Glutamatergic neuron (in vitro differentiated cells): Measurements from ENCODE around the gene PSORS1C1. TPM values are rescaled to one million over a fixed set of nuclear protein-coding genes. Genes with fewer than 3 reads are reported as not detected.

Source experiments
- DNase-seq: peaks from one replicate; pipeline ENCODE4 v3.0.0; 2022
- H3K27ac Mint-ChIP-seq: one replicate; pipeline ENCODE4 v1.8.0; 2020; ENCODE audit warnings: mild to moderate bottlenecking, mixed read lengths, inconsistent platforms; ENCODE audit not compliant: unreplicated experiment
- H3K27me3 Mint-ChIP-seq: one replicate; pipeline ENCODE4 v1.8.0; 2020; ENCODE audit warnings: mild to moderate bottlenecking, moderate library complexity, mixed read lengths, inconsistent platforms; ENCODE audit not compliant: unreplicated experiment
- H3K36me3 Mint-ChIP-seq: one replicate; pipeline ENCODE4 v1.8.0; 2020; ENCODE audit warnings: mild to moderate bottlenecking, mixed read lengths, inconsistent platforms; ENCODE audit not compliant: unreplicated experiment
- H3K4me1 Mint-ChIP-seq: one replicate; pipeline ENCODE4 v1.8.0; 2020; ENCODE audit warnings: mild to moderate bottlenecking, low read depth, mixed read lengths, inconsistent platforms; ENCODE audit not compliant: unreplicated experiment
- H3K4me3 Mint-ChIP-seq: one replicate; pipeline ENCODE4 v1.8.0; 2020; ENCODE audit warnings: mild to moderate bottlenecking, mixed read lengths, inconsistent platforms; ENCODE audit not compliant: unreplicated experiment
- H3K9me3 Mint-ChIP-seq: one replicate; pipeline ENCODE4 v1.8.0; 2020; ENCODE audit warnings: mild to moderate bottlenecking, moderate library complexity, mixed read lengths, inconsistent platforms; ENCODE audit not compliant: unreplicated experiment
- CTCF ChIP-seq: fragments of 200-600 bp; sonication (generic); IDR thresholded peaks from one replicate; pipeline ENCODE4 v1.5.0; 2021; ENCODE audit not compliant: partially characterized antibody, unreplicated experiment
- total RNA-seq: library from RNA; stranded (reverse); fragmentation: NEBNext Ultra II Directional; extraction: Animal tissue kit (Norgen Biotek cat#: 25700); gene quantifications from one replicate; pipeline ENCODE4 v1.2.1, GENCODE V29; 2021; ENCODE audit not compliant: unreplicated experiment

PSORS1C1 gene
- total RNA-seq, 1 donor from 2014 or later = not detected

GRCh38 chr6:31096656-31097055 is 17.9 kb upstream of the PSORS1C1 start:
- Mint-ChIP-seq H3K27me3 (peaks cover 6% of the 10 kb centered on the region), H3K27ac (no peak overlapping the region), H3K36me3 (no peaks in the 10 kb centered on the region), H3K4me1 (no peaks in the 10 kb centered on the region), H3K9me3 (no peaks in the 10 kb centered on the region), H3K4me3 (no peak overlapping the region)
- no peak for TF ChIP-seq CTCF
- no peak for DNase-seq

GRCh38 chr6:31098449-31098938 is 16.1 kb upstream of the PSORS1C1 start:
- Mint-ChIP-seq H3K36me3 (no peaks in the 10 kb centered on the region), H3K4me1 (no peaks in the 10 kb centered on the region), H3K27me3 (peaks cover 4% of the 10 kb centered on the region), H3K27ac (no peak overlapping the region), H3K4me3 (no peak overlapping the region), H3K9me3 (peaks cover 1% of the 10 kb centered on the region)
- no peak for DNase-seq
- no peak for TF ChIP-seq CTCF

GRCh38 chr6:31103136-31103535 is 11.5 kb upstream of the PSORS1C1 start:
- Mint-ChIP-seq H3K27me3 (peaks cover 4% of the 10 kb centered on the region), H3K4me1 (no peaks in the 10 kb centered on the region), H3K27ac (no peak overlapping the region), H3K36me3 (no peaks in the 10 kb centered on the region), H3K9me3 (peaks cover 1% of the 10 kb centered on the region), H3K4me3 (no peak overlapping the region)
- no peak for TF ChIP-seq CTCF
- DNase-seq = no peak

- Mint-ChIP-seq H3K4me3 (no peak overlapping the region), H3K27me3 (peaks cover 8% of the 10 kb centered on the region), H3K9me3 (peaks cover 1% of the 10 kb centered on the region), H3K27ac (no peak overlapping the region), H3K4me1 (no peaks in the 10 kb centered on the region), H3K36me3 (no peaks in the 10 kb centered on the region)
- TF ChIP-seq CTCF = no peak
- DNase-seq = no peak
These were observed 7.5 kb upstream of the PSORS1C1 start for GRCh38 chr6:31107052-31107451.

GRCh38 chr6:31110825-31111582 is 3.6 kb upstream of the PSORS1C1 start:
- Mint-ChIP-seq H3K4me1 (no peaks in the 10 kb centered on the region), H3K27me3 (peaks cover 12% of the 10 kb centered on the region), H3K9me3 (no peaks in the 10 kb centered on the region), H3K4me3 (no peak overlapping the region), H3K27ac (no peak overlapping the region), H3K36me3 (no peaks in the 10 kb centered on the region)
- DNase-seq = no peak
- TF ChIP-seq CTCF = no peak
